Heart left ventricle (tissue), 16 donors: ENCODE results near the gene SHKBP1. TPM values are rescaled to one million over a fixed set of nuclear protein-coding genes. Genes with fewer than 3 reads are reported as not detected.

Experiments used
- ATAC-seq, 4 donors: fragments of 200-7000 bp; cut with Tn5 transposase; one replicate each; pipeline ENCODE4 v1.9.1; 2020 to 2022; ENCODE audit warnings: moderate library complexity in 4 of 4, mild to moderate bottlenecking in 3 of 4, moderate number of reproducible peaks in 1 of 4
- DNase-seq, 5 donors: peaks; one replicate each; pipeline ENCODE4 v3.0.0-alpha.2; 2020
- H3K27ac ChIP-seq, 12 donors: fragments of 200-600 bp; sonication (generic) in 4 of 12; one replicate each; pipeline versions ENCODE4 v1.5.0 to v1.8.0; 2016 to 2022; ENCODE audit warnings: mild to moderate bottlenecking in 2 of 12
- H3K27me3 ChIP-seq, 9 donors: fragments of 200-600 bp; sonication (generic) in 2 of 9; one replicate each; pipeline versions ENCODE4 v1.5.1 to v1.8.0; 2016 to 2022; ENCODE audit warnings: mild to moderate bottlenecking in 3 of 9
- H3K36me3 ChIP-seq, 9 donors: fragments of 200-600 bp; sonication (generic) in 2 of 9; one replicate each; pipeline versions ENCODE4 v1.5.0 to v1.8.0; 2018 to 2022; ENCODE audit warnings: mild to moderate bottlenecking in 2 of 9
- H3K4me1 ChIP-seq, 12 donors: fragments of 200-600 bp; sonication (generic) in 4 of 12; one replicate each; pipeline versions ENCODE4 v1.5.0 to v1.8.0; 2016 to 2022; ENCODE audit warnings: mild to moderate bottlenecking in 3 of 12
- H3K4me3 ChIP-seq, 12 donors: fragments of 200-600 bp; sonication (generic) in 4 of 12; one replicate each; pipeline versions ENCODE4 v1.5.0 to v1.8.0; 2017 to 2022; ENCODE audit warnings: mild to moderate bottlenecking in 9 of 12, moderate library complexity in 4 of 12
- H3K9me3 ChIP-seq, 12 donors: fragments of 200-600 bp; sonication (generic) in 4 of 12; one replicate each; pipeline versions ENCODE4 v1.5.0 to v1.8.0; 2016 to 2022; ENCODE audit warnings: mild to moderate bottlenecking in 1 of 12
- POLR2A ChIP-seq, 2 donors: fragments of 450-650 bp; IDR thresholded peaks; one replicate each; pipeline ENCODE4 v1.6.1; 2017; ENCODE audit warnings: antibody characterized with exemption in 2 of 2, mild to moderate bottlenecking in 2 of 2, moderate library complexity in 2 of 2
- WGBS, 4 donors: extraction: QIAGEN DNeasy Blood & Tissue Kit in 2 of 4; methylation state at CpG; one replicate each; pipeline versions ENCODE4 v1.1.5 to v1.1.7; 2013 to 2018; 5-methylcytosine and 5-hydroxymethylcytosine counted together
- intact Hi-C, 10 donors: fragments of 100-400 bp; cut with DNase I; formaldehyde crosslinking; loops; one replicate each; pipeline versions ENCODE4 v1.11.1 to v1.14.2; 2022
- polyA plus RNA-seq, 2 donors: library from polyadenylated mRNA; stranded (reverse); fragments of 200-250 nt; gene quantifications; one replicate each; pipeline ENCODE4 v1.2.3, GENCODE V29; 2013
- total RNA-seq, 9 donors: library from RNA; depleted of rRNA in 2 of 9; stranded (reverse); fragments of >200 nt in 2 of 9; fragmentation: NEBNext Ultra II Directional in 3 of 9; extraction: Animal tissue kit (Norgen Biotek cat#: 25700) in 3 of 9; gene quantifications; one replicate each; pipeline versions ENCODE4 v1.1.0 to v1.2.4, GENCODE V29; 2016 to 2023
- TF ChIP-seq, protein P1 (sequence below), 12 donors: fragments of 200-600 bp; sonication (generic) in 4 of 12; IDR thresholded peaks; one replicate each; pipeline versions ENCODE4 v1.5.0 to v1.8.0; 2018 to 2022; ENCODE audit warnings: antibody characterized with exemption in 12 of 12, mild to moderate bottlenecking in 5 of 12
- donor health status: ischemic (EF 13 %, LVEDD 7.1; RV severe dilation, severe dysfunction).
- donor health status: healthy with polysubstance abuse.
- donor health status: DM: no; HTN: yes; CAD: no.
- donor health status: DM: no; HTN: no; CAD: no.
- donor health status: ischemic (EF 25% LVEDD 6.9; RV normal size, moderate dysfunction).
- donor health status: ischemic (EF 25% LVEDD 5.7; RV mildly dilated, moderate dysfunction).
- donor health status: healthy.
- donor health status: DM: yes; HTN: yes; CAD: no.
- donor health status: ischemic (EF 35%, LVEDD 5.7; RV mildly dilated, moderate dysfunction).
- donor health status: nonischemic (EF 11% LVEDD 7.7; RV severe dilation, severe dysfunction).
- donor health status: DM: yes; HTN: yes; CAD: no.
- donor health status: PGD.
- donor health status: ischemic (EF 29% LVEDD 5.4; RV normal size, mild dysfunction).
- donor health status: nonischemic (EF 23%, LVEDD 6.1; RV moderate dilation, normal function).

SHKBP1 gene
- total and polyA plus RNA-seq, 11 donors = 16.4 to 52.8 (median 22.7) TPM

DNA sequence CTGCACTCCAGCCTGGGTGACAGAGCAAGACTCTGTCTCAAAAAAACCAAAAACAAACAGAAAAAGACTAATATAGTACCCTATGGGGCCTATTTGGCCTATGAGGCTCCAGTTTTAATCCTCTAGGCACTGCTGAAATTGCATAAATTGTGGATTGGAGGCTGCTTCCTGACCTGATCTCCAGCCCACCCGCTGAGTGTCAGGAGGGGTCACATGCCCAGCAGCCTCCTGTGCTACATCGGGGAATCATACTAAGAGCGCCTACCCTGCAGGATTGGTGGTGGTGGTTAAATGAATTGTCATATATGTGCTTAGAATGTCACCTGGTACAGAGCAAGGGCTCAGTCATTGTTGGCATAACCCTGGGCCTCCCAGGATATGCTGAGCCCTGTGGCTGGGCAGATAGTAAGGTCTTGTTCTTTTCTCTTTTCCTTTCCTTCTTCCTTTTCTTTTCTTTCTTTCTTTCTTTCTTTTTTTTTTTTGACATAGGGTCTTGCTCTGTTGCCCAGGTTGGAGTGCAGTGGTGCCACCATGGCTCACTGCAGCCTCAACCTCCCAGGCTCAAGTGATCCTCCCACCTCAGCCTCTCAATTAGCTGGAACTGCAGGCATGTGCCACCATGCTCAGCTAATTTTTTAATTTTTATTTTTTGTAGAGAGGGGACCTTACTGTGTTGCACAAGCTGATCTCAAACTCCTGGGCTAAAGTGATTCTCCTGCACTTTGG lies 55.8 kb downstream of the SHKBP1 start:
- ATAC-seq = no peak
- Histone ChIP-seq H3K4me1 (peaks cover 0 to 19% (median 7%) of the 10 kb centered on the region in 12 donors), H3K9me3 (no peaks in the 10 kb centered on the region), H3K27me3 (no peaks in the 10 kb centered on the region), H3K4me3 (no peak overlapping the region), H3K27ac (no peak overlapping the region), H3K36me3 (peaks cover 0 to 37% (median 11%) of the 10 kb centered on the region in 9 donors)
- TF ChIP-seq POLR2A (IDR thresholded peaks at IDR 0.05) = no peak
- TF ChIP-seq, protein P1, sequence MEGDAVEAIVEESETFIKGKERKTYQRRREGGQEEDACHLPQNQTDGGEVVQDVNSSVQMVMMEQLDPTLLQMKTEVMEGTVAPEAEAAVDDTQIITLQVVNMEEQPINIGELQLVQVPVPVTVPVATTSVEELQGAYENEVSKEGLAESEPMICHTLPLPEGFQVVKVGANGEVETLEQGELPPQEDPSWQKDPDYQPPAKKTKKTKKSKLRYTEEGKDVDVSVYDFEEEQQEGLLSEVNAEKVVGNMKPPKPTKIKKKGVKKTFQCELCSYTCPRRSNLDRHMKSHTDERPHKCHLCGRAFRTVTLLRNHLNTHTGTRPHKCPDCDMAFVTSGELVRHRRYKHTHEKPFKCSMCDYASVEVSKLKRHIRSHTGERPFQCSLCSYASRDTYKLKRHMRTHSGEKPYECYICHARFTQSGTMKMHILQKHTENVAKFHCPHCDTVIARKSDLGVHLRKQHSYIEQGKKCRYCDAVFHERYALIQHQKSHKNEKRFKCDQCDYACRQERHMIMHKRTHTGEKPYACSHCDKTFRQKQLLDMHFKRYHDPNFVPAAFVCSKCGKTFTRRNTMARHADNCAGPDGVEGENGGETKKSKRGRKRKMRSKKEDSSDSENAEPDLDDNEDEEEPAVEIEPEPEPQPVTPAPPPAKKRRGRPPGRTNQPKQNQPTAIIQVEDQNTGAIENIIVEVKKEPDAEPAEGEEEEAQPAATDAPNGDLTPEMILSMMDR (IDR thresholded peaks at IDR 0.05) = no peak
- intact Hi-C loops = loop anchor here in 6 of 10 donors (5.0 to 10.0 kb wide), 5 partner anchors 88 to 328 kb away; no protein-coding TSS in a partner anchor
- 79 to 89% (median 84%) methylated on average over 3 of the region's 3 CpGs for WGBS, 4 donors
- DNase-seq = no peak

DNA sequence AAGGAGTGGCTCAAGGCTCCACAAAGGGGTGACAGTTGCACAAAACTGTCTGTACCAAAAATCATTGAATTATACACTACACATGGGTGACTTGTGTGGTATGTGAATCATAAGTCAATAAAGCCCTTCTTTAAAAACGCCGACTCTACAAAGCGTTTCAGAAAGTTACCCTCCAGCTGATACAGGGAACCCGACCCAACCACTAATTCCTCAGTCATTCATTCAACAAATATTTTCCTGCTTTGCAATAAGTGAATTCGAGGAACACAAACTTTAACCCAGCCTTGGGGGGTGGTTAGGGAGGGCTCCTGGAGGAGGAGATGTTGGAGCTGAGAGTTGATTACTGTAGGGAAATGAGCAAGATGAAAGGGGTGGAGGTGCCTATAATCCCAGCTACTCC lies 56.5 kb downstream of the SHKBP1 start:
- H3K4me3 ChIP-seq = no peak overlapping the region
- H3K9me3 ChIP-seq = no peaks in the 10 kb centered on the region
- intact Hi-C loops = loop anchor here in 6 of 10 donors (5.0 to 10.0 kb wide), 5 partner anchors 88 to 328 kb away; no protein-coding TSS in a partner anchor
- H3K27ac ChIP-seq = no peak overlapping the region
- 88 to 92% (median 90%) methylated on average over 5 of the region's 5 CpGs for WGBS, 4 donors
- peaks cover 0 to 30% (median 11%) of the 10 kb centered on the region in 9 donors for H3K36me3 ChIP-seq
- peaks cover 0 to 19% (median 7%) of the 10 kb centered on the region in 12 donors for H3K4me1 ChIP-seq
- H3K27me3 ChIP-seq = no peaks in the 10 kb centered on the region
- ATAC-seq = no peak
- TF ChIP-seq, protein P1 (IDR thresholded peaks at IDR 0.05) = no peak
- no peak for TF ChIP-seq POLR2A (IDR thresholded peaks at IDR 0.05)
- no peak for DNase-seq

DNA sequence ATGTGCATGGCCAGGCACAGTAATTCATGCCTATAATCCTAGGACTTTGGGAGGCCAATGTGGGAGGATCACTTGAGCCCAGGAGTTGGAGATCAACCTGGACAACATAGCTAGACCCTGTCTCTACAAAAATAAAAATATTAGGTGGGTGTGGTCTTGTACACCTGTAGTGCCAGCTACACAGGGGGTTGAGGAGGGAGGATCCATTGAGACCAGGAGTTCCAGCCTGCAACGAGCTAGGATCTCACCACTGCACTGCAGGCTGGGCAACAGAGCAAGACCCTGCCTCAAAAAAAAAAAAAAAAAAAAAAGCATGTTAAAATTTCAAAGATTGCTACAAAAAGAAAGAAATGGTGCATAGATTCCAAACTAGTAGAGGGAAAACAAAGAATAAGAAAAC lies 61.7 kb downstream of the SHKBP1 start:
- TF ChIP-seq, protein P1 (IDR thresholded peaks at IDR 0.05) = no peak
- TF ChIP-seq POLR2A (IDR thresholded peaks at IDR 0.05) = no peak
- H3K4me1 ChIP-seq = peaks cover 0 to 37% (median 11%) of the 10 kb centered on the region in 12 donors
- H3K4me3 ChIP-seq = no peak overlapping the region
- ATAC-seq (no peak), DNase-seq (no peak)
- H3K9me3 ChIP-seq = no peaks in the 10 kb centered on the region
- H3K27me3 ChIP-seq = no peaks in the 10 kb centered on the region
- intact Hi-C loops = loop anchor here in 5 of 10 donors (5.0 to 10.0 kb wide), 5 partner anchors 36 to 334 kb away; partner anchors contain the start of gene LTBP4 (in 1 of the 5)
- no peak overlapping the region for H3K27ac ChIP-seq
- H3K36me3 ChIP-seq = no peaks in the 10 kb centered on the region
- WGBS, 4 donors = 74 to 90% (median 85%) methylated on average over 1 of the region's 1 CpG

DNA sequence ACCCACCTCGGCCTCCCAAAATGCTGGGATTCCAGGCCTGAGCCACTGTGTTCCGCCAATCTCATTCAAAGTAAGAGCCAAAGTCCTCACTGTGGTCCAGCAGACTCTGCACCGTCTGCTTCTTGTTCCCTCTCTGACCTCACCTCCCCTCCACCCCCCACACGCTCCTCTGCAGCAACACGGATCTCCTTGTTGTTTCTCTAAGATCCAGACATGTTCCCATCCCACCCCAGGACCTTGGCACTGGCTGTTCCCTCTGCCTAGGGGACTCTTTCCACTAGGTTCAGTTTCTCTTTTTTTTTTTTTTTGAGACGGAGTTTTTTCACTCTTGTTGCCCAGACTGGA lies 62.9 kb downstream of the SHKBP1 start:
- H3K27ac ChIP-seq = peak overlapping the region in 4 of 12 donors; percentile 62 to 85 (median 74)
- no peak for TF ChIP-seq POLR2A (IDR thresholded peaks at IDR 0.05)
- TF ChIP-seq, protein P1 (IDR thresholded peaks at IDR 0.05) = no peak

More for the DNA sequence above, 62.9 kb downstream of the SHKBP1 start:
- peaks cover 0 to 27% (median 7%) of the 10 kb centered on the region in 12 donors for H3K4me1 ChIP-seq
- no peaks in the 10 kb centered on the region for H3K27me3 ChIP-seq
- no peak overlapping the region for H3K4me3 ChIP-seq
- no peaks in the 10 kb centered on the region for H3K9me3 ChIP-seq
- ATAC-seq (peak in 3 of 4 donors; percentile 10 to 41 (median 41)), DNase-seq (peak in 1 of 5 donors; percentile 42)
- 75 to 85% (median 84%) methylated on average over 6 of the region's 6 CpGs for WGBS, 4 donors
- intact Hi-C loops = loop anchor here in 5 of 10 donors (5.0 to 10.0 kb wide), 5 partner anchors 37 to 335 kb away; partner anchors contain the start of gene LTBP4 (in 1 of the 5)
- H3K36me3 ChIP-seq = no peaks in the 10 kb centered on the region
